Suprapubic skin (tissue), 4 donors: ENCODE data around the gene UBE2J1.

Experiments
- CTCF ChIP-seq, 2 donors: fragments of 200-600 bp in 1 of 2; fragments of 450-650 bp in 1 of 2; sonication (generic) in 1 of 2; IDR thresholded peaks; one replicate each; pipeline ENCODE4 v1.5.1; 2016 to 2019; ENCODE audit warnings: antibody characterized with exemption in 2 of 2, mild to moderate bottlenecking in 1 of 2, moderate library complexity in 1 of 2
- POLR2A ChIP-seq, 2 donors: fragments of 450-650 bp; IDR thresholded peaks; one replicate each; pipeline ENCODE4 v1.6.1; 2017; ENCODE audit warnings: antibody characterized with exemption in 2 of 2, mild to moderate bottlenecking in 2 of 2, moderate library complexity in 2 of 2
- POLR2AphosphoS5 ChIP-seq, 3 donors: sonication (generic); formaldehyde crosslinking; IDR thresholded peaks; one replicate each; pipeline ENCODE4 v1.6.1; 2017; ENCODE audit warnings: antibody characterized with exemption in 3 of 3

- peak in 1 of 2 donors; percentile 60 for TF ChIP-seq CTCF (IDR thresholded peaks at IDR 0.05)
- TF ChIP-seq POLR2AphosphoS5 (IDR thresholded peaks at IDR 0.05) = no peak
- TF ChIP-seq POLR2A (IDR thresholded peaks at IDR 0.05) = no peak
Observed at GRCh38 chr6:89311853-89312531, 40.5 kb downstream of the UBE2J1 start.
